A673 (cell line): Measurements from ENCODE around the gene CTIF. TPM values are rescaled to one million over a fixed set of nuclear protein-coding genes. Genes with fewer than 3 reads are reported as not detected.

Experiments used
- BruUV-seq: library from RNA; stranded (reverse); fragments of 400-500 nt; replicated peaks from 2 replicates; lab custom pipeline; 2021; lab: Mats Ljungman, UMichigan
- CTCF ChIA-PET: fragments of 300-600 bp; sonication (Branson Sonifier 250); formaldehyde crosslinking; loops from one replicate; lab custom pipeline; 2022; ENCODE audit warnings: antibody characterized with exemption; lab: Charles Lee
- POLR2A ChIA-PET: fragments of 300-600 bp; sonication (Branson Sonifier 250); formaldehyde crosslinking; loops from one replicate; lab custom pipeline; 2022; ENCODE audit warnings: antibody characterized with exemption; ENCODE audit not compliant: low non-redundant PET; lab: Charles Lee
- DNase-seq: peaks from one replicate; pipeline ENCODE4 v3.0.0-alpha.2; 2015; ENCODE audit warnings: low spot score
- H3K27ac ChIP-seq: fragments of 200-600 bp; sonication (generic); 2 replicates; pipeline ENCODE4 v1.5.1; 2016; ENCODE audit warnings: mixed run types, low read depth, mild to moderate bottlenecking, mixed read lengths, antibody characterized with exemption, low read length; ENCODE audit not compliant: poor library complexity, severe bottlenecking
- H3K27me3 ChIP-seq: fragments of 200-600 bp; sonication (generic); replicated peaks from 2 replicates; pipeline ENCODE4 v1.6.1; 2017; ENCODE audit warnings: mixed run types, low read depth, mild to moderate bottlenecking, mixed read lengths, antibody characterized with exemption, low read length; ENCODE audit not compliant: insufficient read depth, poor library complexity
- H3K36me3 ChIP-seq: fragments of 200-600 bp; sonication (generic); 2 replicates; pipeline ENCODE4 v1.6.1; 2016; ENCODE audit warnings: mixed run types, mild to moderate bottlenecking, mixed read lengths, antibody characterized with exemption, low read length; ENCODE audit not compliant: insufficient read depth, poor library complexity, severe bottlenecking
- H3K4me1 ChIP-seq: fragments of 200-600 bp; sonication (generic); 2 replicates; pipeline ENCODE4 v1.6.1; 2017; ENCODE audit warnings: mixed run types, mild to moderate bottlenecking, mixed read lengths, antibody characterized with exemption, low read length; ENCODE audit not compliant: insufficient read depth, poor library complexity, severe bottlenecking
- H3K4me3 ChIP-seq: fragments of 200-600 bp; sonication (generic); 2 replicates; pipeline ENCODE4 v1.5.1; 2016; ENCODE audit warnings: low read depth, mixed run types, mild to moderate bottlenecking, mixed read lengths, low read length; ENCODE audit not compliant: poor library complexity, severe bottlenecking
- H3K9me3 ChIP-seq: fragments of 200-600 bp; sonication (generic); 2 replicates; pipeline ENCODE4 v1.6.1; 2016; ENCODE audit warnings: mixed run types, low read depth, mild to moderate bottlenecking, mixed read lengths, antibody characterized with exemption, low read length; ENCODE audit not compliant: poor library complexity, severe bottlenecking
- EZH2 ChIP-seq: fragments of 200-600 bp; sonication (generic); IDR thresholded peaks from 2 replicates; pipeline ENCODE4 v1.6.1; 2017; ENCODE audit warnings: borderline replicate concordance, low read depth, mild to moderate bottlenecking, mixed read lengths, antibody characterized with exemption, low read length; ENCODE audit not compliant: poor library complexity, severe bottlenecking
- intact Hi-C: fragments of 100-400 bp; cut with micrococcal nuclease; formaldehyde crosslinking; loops from one replicate; pipeline ENCODE4 v1.10.0; 2022; ENCODE audit not compliant: unreplicated experiment
- total RNA-seq: library from RNA; stranded (reverse); gene quantifications from 2 replicates; pipeline ENCODE4 v1.2.3, GENCODE V29; 2021
- TF ChIP-seq, protein P1 (sequence below): fragments of 300-800, 200-600 bp; sonication (generic); conservative IDR thresholded peaks from 2 replicates; pipeline ENCODE4 v1.5.1; 2017; ENCODE audit warnings: low read depth, mild to moderate bottlenecking, antibody characterized with exemption, low read length, moderate library complexity, mixed read lengths

Gene CTIF
- total RNA-seq, 1 experiment from 2014 or later: 23.5 TPM

DNA sequence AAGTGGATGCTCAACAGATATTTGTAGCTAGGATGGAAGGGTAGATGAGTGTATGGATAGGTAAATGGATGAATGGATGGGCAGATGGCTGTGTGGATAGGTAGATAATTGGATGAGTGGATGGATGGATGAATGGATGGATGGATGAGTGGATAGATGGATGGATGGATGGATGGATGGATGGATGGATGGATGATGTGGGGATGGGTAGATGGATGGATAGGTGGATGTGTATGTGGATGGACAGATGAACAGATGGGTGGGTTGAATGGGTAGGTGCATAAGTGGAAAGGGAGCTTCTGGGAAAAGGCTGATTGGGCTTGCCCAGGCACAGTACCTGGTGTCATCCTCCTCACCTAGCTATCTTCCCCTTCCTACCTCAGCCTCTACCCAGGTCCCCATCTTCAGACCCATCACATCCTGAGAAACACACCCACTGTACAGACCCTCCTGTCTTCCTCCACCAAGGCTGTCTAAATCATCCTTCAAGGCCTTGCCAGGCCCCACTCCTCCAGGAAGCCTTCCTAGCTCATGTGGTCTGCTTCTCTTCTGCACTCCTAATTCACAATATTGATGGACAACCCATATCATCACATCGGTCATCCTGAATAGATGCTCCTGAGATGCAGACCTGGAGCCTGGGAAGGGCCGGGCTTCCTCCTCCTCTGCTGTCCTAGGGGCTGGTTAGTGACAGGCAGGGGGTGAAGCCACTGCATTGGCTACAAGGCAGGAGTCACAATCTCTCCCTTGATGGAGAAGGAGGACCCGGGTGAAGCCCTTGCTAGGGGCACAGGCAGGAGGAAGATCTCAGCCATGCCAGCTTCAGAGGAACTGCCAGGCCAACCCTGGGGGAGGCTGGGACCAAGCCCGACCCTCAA is 362.6 kb downstream of the CTIF start:
- ChIA-PET POLR2A (no interaction called here), CTCF (no interaction called here)
- H3K36me3 ChIP-seq: no peaks in the 10 kb centered on the region
- H3K27me3 ChIP-seq: no peaks in the 10 kb centered on the region
- TF ChIP-seq EZH2: no peak
- TF ChIP-seq, protein P1, sequence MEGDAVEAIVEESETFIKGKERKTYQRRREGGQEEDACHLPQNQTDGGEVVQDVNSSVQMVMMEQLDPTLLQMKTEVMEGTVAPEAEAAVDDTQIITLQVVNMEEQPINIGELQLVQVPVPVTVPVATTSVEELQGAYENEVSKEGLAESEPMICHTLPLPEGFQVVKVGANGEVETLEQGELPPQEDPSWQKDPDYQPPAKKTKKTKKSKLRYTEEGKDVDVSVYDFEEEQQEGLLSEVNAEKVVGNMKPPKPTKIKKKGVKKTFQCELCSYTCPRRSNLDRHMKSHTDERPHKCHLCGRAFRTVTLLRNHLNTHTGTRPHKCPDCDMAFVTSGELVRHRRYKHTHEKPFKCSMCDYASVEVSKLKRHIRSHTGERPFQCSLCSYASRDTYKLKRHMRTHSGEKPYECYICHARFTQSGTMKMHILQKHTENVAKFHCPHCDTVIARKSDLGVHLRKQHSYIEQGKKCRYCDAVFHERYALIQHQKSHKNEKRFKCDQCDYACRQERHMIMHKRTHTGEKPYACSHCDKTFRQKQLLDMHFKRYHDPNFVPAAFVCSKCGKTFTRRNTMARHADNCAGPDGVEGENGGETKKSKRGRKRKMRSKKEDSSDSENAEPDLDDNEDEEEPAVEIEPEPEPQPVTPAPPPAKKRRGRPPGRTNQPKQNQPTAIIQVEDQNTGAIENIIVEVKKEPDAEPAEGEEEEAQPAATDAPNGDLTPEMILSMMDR: no peak
- no peak overlapping the region for H3K4me3 ChIP-seq
- peaks cover 10% of the 10 kb centered on the region for H3K4me1 ChIP-seq
- no peak for DNase-seq
- peaks cover 4% of the 10 kb centered on the region for H3K9me3 ChIP-seq
- H3K27ac ChIP-seq: peak overlapping the region; percentile 62
- no TSS peak for BruUV-seq
- intact Hi-C loops: no loop called here

DNA sequence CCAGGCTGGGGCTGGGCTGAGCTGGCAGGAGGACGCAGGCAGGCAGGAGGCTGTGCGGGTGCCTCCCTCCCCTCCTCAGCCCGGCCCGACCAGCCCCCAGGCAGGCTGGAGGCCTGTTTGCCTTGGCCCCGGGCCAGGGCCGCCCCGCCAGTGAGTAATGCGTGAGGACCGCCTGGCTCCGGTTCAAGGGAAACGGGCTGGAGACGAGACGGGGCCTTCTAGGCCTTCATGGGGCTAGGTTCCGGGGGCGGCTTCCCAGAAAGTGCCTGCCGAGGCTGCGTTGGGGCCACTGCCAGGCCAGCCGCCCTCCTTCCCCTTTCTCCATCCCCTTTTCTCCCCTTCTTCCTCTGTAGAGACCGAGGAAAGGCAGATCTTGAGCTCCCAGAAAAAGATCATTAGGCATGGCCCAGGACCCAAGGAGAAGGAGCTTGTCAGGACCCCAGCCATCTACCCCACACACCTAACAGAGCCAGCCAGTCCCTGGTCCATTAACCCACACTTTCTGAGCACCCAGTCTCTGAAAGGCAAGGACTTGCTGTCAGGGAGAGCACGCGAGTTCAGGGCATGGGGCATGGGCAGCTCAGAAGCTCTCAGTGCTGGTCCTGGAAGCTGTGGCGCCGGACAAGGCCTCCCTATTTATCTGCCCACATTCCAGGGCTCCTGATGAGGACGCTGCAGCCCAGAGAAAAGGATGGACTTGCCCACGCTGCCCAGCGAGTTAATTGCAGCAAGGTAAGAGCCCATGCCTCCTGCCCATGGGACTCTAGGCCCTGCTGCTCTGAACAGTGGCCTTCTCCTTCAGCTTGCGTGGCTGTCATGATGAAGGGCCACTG is 363.4 kb downstream of the CTIF start:
- CTCF ChIA-PET: no interaction called here
- BruUV-seq: no TSS peak
- H3K36me3 ChIP-seq: no peaks in the 10 kb centered on the region
- peak; percentile 87 for DNase-seq
- no peak overlapping the region for H3K4me3 ChIP-seq
- H3K27me3 ChIP-seq: no peaks in the 10 kb centered on the region
- POLR2A ChIA-PET: interaction anchor here (0.6 kb wide), 1 partner anchor 35 kb away, joined by 7 read pairs; no protein-coding TSS in a partner anchor
- TF ChIP-seq, protein P1: no peak
- no peak for TF ChIP-seq EZH2
- peaks cover 4% of the 10 kb centered on the region for H3K9me3 ChIP-seq
- intact Hi-C loops: no loop called here
- peaks cover 10% of the 10 kb centered on the region for H3K4me1 ChIP-seq
- H3K27ac ChIP-seq: peak overlapping the region; percentile 62

DNA sequence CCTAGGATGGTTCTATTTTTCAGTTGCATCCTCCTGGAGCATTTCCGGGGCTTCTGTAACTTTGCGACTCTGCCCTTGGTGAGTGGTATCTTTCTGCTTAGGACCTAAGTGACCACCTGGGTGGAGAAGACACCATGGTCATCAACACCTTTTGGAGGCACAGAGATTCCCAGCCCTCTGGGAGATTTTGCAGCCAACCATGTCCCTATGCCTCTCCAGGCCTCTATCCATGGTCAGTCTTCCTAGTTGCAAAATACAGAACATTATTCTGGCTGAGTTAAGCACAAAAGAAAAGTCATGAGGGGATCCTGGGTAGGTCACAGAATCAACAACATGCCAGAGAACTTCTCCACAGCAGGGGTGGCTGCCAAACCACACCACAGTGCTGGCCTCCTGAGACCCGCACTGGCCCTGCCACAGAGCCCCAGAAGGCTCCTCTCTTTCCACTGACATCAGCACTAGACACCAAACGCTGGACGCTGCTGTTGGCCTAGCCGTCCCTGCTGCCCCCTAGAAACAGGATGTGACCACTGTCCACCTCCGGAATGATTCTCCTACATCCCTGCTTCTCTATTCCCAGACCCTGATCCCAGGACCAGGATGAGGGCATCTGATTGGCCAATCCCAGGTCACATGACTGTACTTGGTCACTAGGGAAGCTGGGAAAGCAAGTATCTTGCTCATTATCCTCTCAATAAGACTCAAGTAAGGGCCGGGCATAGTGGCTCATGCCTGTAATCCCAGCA is 364.2 kb downstream of the CTIF start:
- Histone ChIP-seq H3K36me3 (no peaks in the 10 kb centered on the region), H3K27ac (no peak overlapping the region), H3K27me3 (no peaks in the 10 kb centered on the region), H3K9me3 (peaks cover 4% of the 10 kb centered on the region), H3K4me1 (peaks cover 10% of the 10 kb centered on the region), H3K4me3 (no peak overlapping the region)
- DNase-seq: no peak
- TF ChIP-seq, protein P1: no peak
- no peak for TF ChIP-seq EZH2
- ChIA-PET CTCF (no interaction called here), POLR2A (interaction anchor here (0.6 kb wide), 1 partner anchor 34 kb away, joined by 7 read pairs; no protein-coding TSS in a partner anchor)
- intact Hi-C loops: no loop called here
- BruUV-seq: no TSS peak
